H1 (cell line): ENCODE measurements around the gene LDLRAD4. TPM values are rescaled to one million over a fixed set of nuclear protein-coding genes. Genes with fewer than 3 reads are reported as not detected.

Source experiments
- CTCF ChIA-PET: fragments of 300-600 bp; sonication (Branson Sonifier 250); formaldehyde crosslinking; loops from one replicate; lab custom pipeline; 2021; ENCODE audit not compliant: partially characterized antibody; lab: Charles Lee
- POLR2A ChIA-PET: fragments of 300-600 bp; sonication (Branson Sonifier 250); formaldehyde crosslinking; loops from one replicate; lab custom pipeline; 2021; ENCODE audit warnings: inconsistent platforms; ENCODE audit not compliant: partially characterized antibody; lab: Charles Lee
- DNase-seq, 2 experiments: peaks; one replicate each; pipeline versions ENCODE4 v3.0.0 to v3.0.0-alpha.2; 2010 to 2022; ENCODE audit warnings: low spot score in 2 of 2, low read depth in 1 of 2, mixed read lengths in 1 of 2
- FAIRE-seq: peaks from 2 replicates; lab custom pipeline; 2011; peaks lifted over from hg19 to GRCh38; lab: Jason Lieb, UNC
- H2AFZ ChIP-seq: 2 replicates; pipeline ENCODE4 v1.8.1; 2012; ENCODE audit warnings: low read length, inconsistent platforms
- H2AK5ac ChIP-seq: 2 replicates; pipeline ENCODE4 v1.6.1; 2013; ENCODE audit warnings: low read depth, low read length
- H2BK120ac ChIP-seq: replicated peaks from 2 replicates; pipeline ENCODE3; 2013; ENCODE audit warnings: low read depth, low read length, inconsistent platforms
- H2BK12ac ChIP-seq: 2 replicates; pipeline ENCODE4 v1.6.1; 2013; ENCODE audit warnings: low read depth, low read length
- H2BK15ac ChIP-seq: 2 replicates; pipeline ENCODE4 v1.6.1; 2013; ENCODE audit warnings: low read length
- H2BK20ac ChIP-seq: 2 replicates; pipeline ENCODE4 v1.6.1; 2013; ENCODE audit warnings: low read length
- H2BK5ac ChIP-seq: 2 replicates; pipeline ENCODE4 v1.6.1; 2013; ENCODE audit warnings: low read depth, low read length
- H3K14ac ChIP-seq: 2 replicates; pipeline ENCODE4 v1.6.1; 2013; ENCODE audit warnings: inconsistent platforms; ENCODE audit not compliant: insufficient read length
- H3K18ac ChIP-seq: 2 replicates; pipeline ENCODE4 v1.6.1; 2013; ENCODE audit warnings: low read length; ENCODE audit errors: extremely low read depth
- H3K23ac ChIP-seq: 2 replicates; pipeline ENCODE4 v1.6.1; 2013; ENCODE audit warnings: inconsistent platforms; ENCODE audit not compliant: insufficient read length
- H3K23me2 ChIP-seq: 2 replicates; pipeline ENCODE4 v1.6.1; 2013; ENCODE audit warnings: low read depth, low read length
- H3K27ac ChIP-seq: 2 replicates; pipeline ENCODE4 v1.6.1; 2011; ENCODE audit warnings: low read depth, low read length, inconsistent platforms
- H3K27me3 ChIP-seq, 4 experiments: replicated peaks in 1 of 4; 1 replicate in 1 of 4; 2 replicates in 3 of 4; pipeline versions ENCODE4 v1.6.1 to v1.8.1; 2011 to 2013; ENCODE audit warnings: low read length in 3 of 4, mild to moderate bottlenecking in 3 of 4, inconsistent platforms in 2 of 4, mixed read lengths in 2 of 4, moderate library complexity in 1 of 4; ENCODE audit not compliant: control insufficient read depth in 3 of 4, insufficient read depth in 3 of 4; ENCODE audit errors: extremely low read depth in 1 of 4
- H3K36me3 ChIP-seq, 4 experiments: 2 replicates each; pipeline versions ENCODE4 v1.6.1 to v1.8.1; 2011 to 2013; ENCODE audit warnings: mild to moderate bottlenecking in 4 of 4, low read length in 3 of 4, moderate library complexity in 2 of 4, control low read depth in 1 of 4, inconsistent platforms in 1 of 4; ENCODE audit not compliant: insufficient read depth in 4 of 4, control insufficient read depth in 2 of 4
- H3K4ac ChIP-seq: replicated peaks from 2 replicates; pipeline ENCODE3; 2013; ENCODE audit warnings: low read length, low read depth, mixed read lengths, inconsistent platforms; ENCODE audit not compliant: insufficient read length
- H3K4me1 ChIP-seq, 4 experiments: replicated peaks in 1 of 4; 1 replicate in 1 of 4; 2 replicates in 3 of 4; pipeline versions ENCODE4 v1.6.1 to v1.8.1; 2011 to 2013; ENCODE audit warnings: low read length in 3 of 4, inconsistent platforms in 2 of 4, mixed read lengths in 1 of 4; ENCODE audit not compliant: insufficient read depth in 4 of 4, control insufficient read depth in 3 of 4
- H3K4me2 ChIP-seq, 2 experiments: 2 replicates each; pipeline versions ENCODE4 v1.6.1 to v1.8.1; 2011 to 2013; ENCODE audit warnings: low read depth in 2 of 2, low read length in 2 of 2, control low read depth in 1 of 2, inconsistent platforms in 1 of 2, mild to moderate bottlenecking in 1 of 2; ENCODE audit not compliant: insufficient read depth in 1 of 2
- H3K4me3 ChIP-seq, 4 experiments: fragments of 200-600, 300-600 bp in 1 of 4; sonication (generic), shearing (Covaris generic), sonication (Bioruptor Twin) in 1 of 4; 2 replicates each; pipeline versions ENCODE4 v1.5.1 to v1.8.1; 2011 to 2016; ENCODE audit warnings: low read length in 4 of 4, low read depth in 3 of 4, control low read depth in 2 of 4, inconsistent platforms in 2 of 4, mild to moderate bottlenecking in 2 of 4, mixed read lengths in 1 of 4, moderate library complexity in 1 of 4; ENCODE audit not compliant: insufficient read depth in 2 of 4; ENCODE audit errors: extremely low read depth in 1 of 4
- H3K56ac ChIP-seq: replicated peaks from 2 replicates; pipeline ENCODE3; 2013; ENCODE audit warnings: low read depth, mild to moderate bottlenecking, mixed read lengths, low read length, inconsistent platforms; ENCODE audit not compliant: insufficient read length
- H3K79me1 ChIP-seq: 2 replicates; pipeline ENCODE4 v1.6.1; 2013; ENCODE audit warnings: low read depth, low read length, control low read depth
- H3K79me2 ChIP-seq, 2 experiments: 2 replicates each; pipeline versions ENCODE4 v1.6.1 to v1.8.1; 2012 to 2013; ENCODE audit warnings: low read length in 2 of 2, mild to moderate bottlenecking in 2 of 2, inconsistent platforms in 1 of 2; ENCODE audit not compliant: insufficient read depth in 2 of 2, control insufficient read depth in 1 of 2
- H3K9ac ChIP-seq, 4 experiments: replicated peaks in 1 of 4; 1 replicate in 1 of 4; 2 replicates in 3 of 4; pipeline versions ENCODE4 v1.6.1 to v1.8.1; 2011 to 2013; ENCODE audit warnings: low read depth in 3 of 4, low read length in 3 of 4, control low read depth in 2 of 4, mild to moderate bottlenecking in 2 of 4, moderate library complexity in 2 of 4, inconsistent platforms in 1 of 4; ENCODE audit errors: extremely low read depth in 1 of 4
- H3K9me3 ChIP-seq, 2 experiments: 2 replicates each; pipeline versions ENCODE4 v1.6.1 to v1.8.1; 2012 to 2013; ENCODE audit warnings: mild to moderate bottlenecking in 2 of 2, moderate library complexity in 2 of 2, control low read depth in 1 of 2, inconsistent platforms in 1 of 2, low read depth in 1 of 2, low read length in 1 of 2, mixed read lengths in 1 of 2; ENCODE audit not compliant: insufficient read depth in 2 of 2
- H4K20me1 ChIP-seq, 2 experiments: replicated peaks in 1 of 2; 2 replicates each; pipeline versions ENCODE3 to v1.8.1; 2011 to 2013; ENCODE audit warnings: inconsistent platforms in 2 of 2, low read length in 2 of 2, mild to moderate bottlenecking in 1 of 2; ENCODE audit not compliant: insufficient read depth in 2 of 2, control insufficient read depth in 1 of 2
- H4K5ac ChIP-seq: 2 replicates; pipeline ENCODE4 v1.6.1; 2013; ENCODE audit warnings: low read length, low read depth, mixed read lengths, inconsistent platforms; ENCODE audit not compliant: insufficient read length
- H4K8ac ChIP-seq: 2 replicates; pipeline ENCODE4 v1.8.0; 2013; ENCODE audit warnings: mild to moderate bottlenecking, moderate library complexity, low read length, inconsistent platforms; ENCODE audit not compliant: insufficient read depth; ENCODE audit errors: extremely low read depth
- H4K91ac ChIP-seq: replicated peaks from 2 replicates; pipeline ENCODE3; 2013; ENCODE audit warnings: low read length, mixed read lengths, inconsistent platforms; ENCODE audit not compliant: insufficient read length
- BACH1 ChIP-seq: IDR thresholded peaks from 2 replicates; pipeline ENCODE4 v1.6.1; 2012; ENCODE audit warnings: low read length, improper control_type of control experiment
- BCL11A ChIP-seq, 2 experiments: IDR thresholded peaks; one replicate each; pipeline ENCODE4 v1.6.1; 2011; ENCODE audit warnings: low read depth in 2 of 2, low read length in 2 of 2, mild to moderate bottlenecking in 2 of 2
- CEBPB ChIP-seq: IDR thresholded peaks from 2 replicates; pipeline ENCODE4 v1.6.1; 2012; ENCODE audit warnings: low read depth, low read length
- CTCF ChIP-seq, 3 experiments: IDR thresholded peaks; 1 replicate in 2 of 3; 2 replicates in 1 of 3; pipeline versions ENCODE4 v1.5.1 to v1.6.1; 2011; ENCODE audit warnings: low read length in 3 of 3, mild to moderate bottlenecking in 3 of 3, inconsistent platforms in 2 of 3, low read depth in 1 of 3, moderate library complexity in 1 of 3; ENCODE audit not compliant: insufficient read depth in 1 of 3; ENCODE audit errors: control extremely low read depth in 1 of 3
- EZH2 ChIP-seq: fragments of 200-600 bp; sonication (generic); IDR thresholded peaks from 2 replicates; pipeline ENCODE4 v1.7.1; 2012; ENCODE audit warnings: low read depth, mild to moderate bottlenecking, moderate library complexity, low read length, inconsistent platforms; ENCODE audit not compliant: severe bottlenecking
- POLR2AphosphoS5 ChIP-seq: IDR thresholded peaks from 2 replicates; pipeline ENCODE4 v1.6.1; 2011; ENCODE audit warnings: low read depth, low read length
- SAP30 ChIP-seq: fragments of 300-600 bp; sonication (generic); IDR thresholded peaks from 2 replicates; pipeline ENCODE4 v1.7.1; 2012; ENCODE audit warnings: low read length, moderate library complexity, mild to moderate bottlenecking, inconsistent platforms; ENCODE audit not compliant: insufficient read depth, insufficient replicate concordance
- SIX5 ChIP-seq: IDR thresholded peaks from 2 replicates; pipeline ENCODE4 v1.6.1; 2011; ENCODE audit warnings: mild to moderate bottlenecking, low read depth, low read length
- SP1 ChIP-seq: IDR thresholded peaks from 2 replicates; pipeline ENCODE4 v1.6.1; 2011; ENCODE audit warnings: low read depth, low read length
- TAF7 ChIP-seq: optimal IDR thresholded peaks from 2 replicates; pipeline ENCODE3; 2011; ENCODE audit warnings: low read depth, mild to moderate bottlenecking, inconsistent platforms, low read length, moderate library complexity, borderline replicate concordance
- TBP ChIP-seq: IDR thresholded peaks from 2 replicates; pipeline ENCODE4 v1.6.1; 2011; ENCODE audit warnings: low read depth, low read length, improper control_type of control experiment
- WGBS, 2 experiments: shearing (Covaris generic) in 1 of 2; methylation state at CpG; one replicate each; pipeline versions ENCODE4 v1.1.6 to v1.1.7; 2013 to 2015; ENCODE audit warnings: low lambda C conversion rate in 2 of 2, mixed read lengths in 2 of 2, inconsistent platforms in 1 of 2, low coverage in 1 of 2, missing lambda C conversion rate in 1 of 2; ENCODE audit not compliant: insufficient replicate concordance in 2 of 2, insufficient coverage in 1 of 2, insufficient read length in 1 of 2; ENCODE audit errors: extremely low coverage in 1 of 2, missing lambda C conversion rate in 1 of 2; 5-methylcytosine and 5-hydroxymethylcytosine counted together
- polyA plus RNA-seq, 7 experiments: library from polyadenylated mRNA; depleted of rRNA in 3 of 7; stranded (reverse) in 5 of 7; unstranded in 2 of 7; fragments of >200 nt in 5 of 7; fragments of 200-250 nt in 2 of 7; gene quantifications; 1 replicate in 5 of 7; 2 replicates in 1 of 7; 4 replicates in 1 of 7; pipeline versions ENCODE4 v1.2.1 to v1.2.3, GENCODE V29; 2011 to 2013; ENCODE audit warnings: missing spikeins in 2 of 7, mixed read lengths in 2 of 7
- total RNA-seq: library from RNA; stranded (reverse); fragmentation: NEBNext Ultra II Directional; extraction: Animal tissue kit (Norgen Biotek cat#: 25700); gene quantifications from 2 replicates; pipeline ENCODE4 v1.2.1, GENCODE V29; 2021

The LDLRAD4 gene
- total and polyA plus RNA-seq, 2 of the 8 experiments (the other 6 are each of a cell fraction or from before 2014, with no cell fraction given) = 0.77 to 1.4 TPM

- 90% methylated on average over 3 of the region's 3 CpGs; no CpG with 5 or more reads in 1 of the 2 experiments for WGBS, 2 experiments
- Histone ChIP-seq H4K8ac (no peak overlapping the region), H3K9me3 (no peaks in the 10 kb centered on the region), H3K27ac (no peak overlapping the region), H3K4ac (no peak overlapping the region), H3K4me2 (no peak overlapping the region), H2AFZ (no peak overlapping the region), H3K79me1 (no peaks in the 10 kb centered on the region), H2BK12ac (no peak overlapping the region), H2BK20ac (no peak overlapping the region), H3K4me1 (peaks cover 0 to 4% (median under 1%) of the 10 kb centered on the region in 4 experiments; a peak in 2 of 7 replicates), H3K18ac (no peak overlapping the region), H3K56ac (no peak overlapping the region), H2BK15ac (no peak overlapping the region), H4K91ac (no peak overlapping the region), H3K4me3 (no peak overlapping the region), H4K5ac (no peak overlapping the region), H3K36me3 (no peaks in the 10 kb centered on the region; a peak in 1 of 8 replicates), H2BK120ac (no peak overlapping the region), H3K14ac (no peak overlapping the region), H2BK5ac (no peak overlapping the region; the same call in 1 of the 2 replicates), H3K27me3 (no peaks in the 10 kb centered on the region; a peak in 1 of 7 replicates), H3K79me2 (no peaks in the 10 kb centered on the region), H4K20me1 (no peaks in the 10 kb centered on the region), H3K23me2 (no peaks in the 10 kb centered on the region), H3K9ac (no peak overlapping the region), H3K23ac (no peak overlapping the region), H2AK5ac (no peak overlapping the region)
- ChIA-PET POLR2A (no interaction called here), CTCF (no interaction called here)
- DNase-seq (no peak), FAIRE-seq (no peak)
- no peak for TF ChIP-seq TBP
- TF ChIP-seq BACH1 = no peak
- no peak for TF ChIP-seq EZH2
- no peak for TF ChIP-seq BCL11A (IDR thresholded peaks at IDR 0.05; ENCODE audit: low read depth in 2 of 2, low read length in 2 of 2)
- no peak for TF ChIP-seq POLR2AphosphoS5
- TF ChIP-seq TAF7 = no peak
- no peak for TF ChIP-seq CTCF (IDR thresholded peaks at IDR 0.05; ENCODE audit: control extremely low read depth in 1 of 3, insufficient read depth in 1 of 3, low read depth in 1 of 3, low read length in 3 of 3)
- no peak for TF ChIP-seq SP1
- TF ChIP-seq SAP30 = no peak
- no peak for TF ChIP-seq CEBPB
- TF ChIP-seq SIX5 = no peak
Observed at GRCh38 chr18:13361431-13361830, 142.9 kb downstream of the LDLRAD4 start.
